HG03103 (cell line): ENCODE measurements around the gene HES7.
A peak's percentile ranks its signal among the peaks of the same experiment; 100 is the strongest.

Source experiments
- ATAC-seq: cut with Tn5 transposase; IDR thresholded peaks from one replicate; pipeline ENCODE4 v1.9.1; 2021; ENCODE audit warnings: low read depth; ENCODE audit not compliant: unreplicated experiment

HES7 gene

GRCh38 chr17:8143581-8144400 lies 19.9 kb upstream of the HES7 start:
- ATAC-seq, result no peak

DNA sequence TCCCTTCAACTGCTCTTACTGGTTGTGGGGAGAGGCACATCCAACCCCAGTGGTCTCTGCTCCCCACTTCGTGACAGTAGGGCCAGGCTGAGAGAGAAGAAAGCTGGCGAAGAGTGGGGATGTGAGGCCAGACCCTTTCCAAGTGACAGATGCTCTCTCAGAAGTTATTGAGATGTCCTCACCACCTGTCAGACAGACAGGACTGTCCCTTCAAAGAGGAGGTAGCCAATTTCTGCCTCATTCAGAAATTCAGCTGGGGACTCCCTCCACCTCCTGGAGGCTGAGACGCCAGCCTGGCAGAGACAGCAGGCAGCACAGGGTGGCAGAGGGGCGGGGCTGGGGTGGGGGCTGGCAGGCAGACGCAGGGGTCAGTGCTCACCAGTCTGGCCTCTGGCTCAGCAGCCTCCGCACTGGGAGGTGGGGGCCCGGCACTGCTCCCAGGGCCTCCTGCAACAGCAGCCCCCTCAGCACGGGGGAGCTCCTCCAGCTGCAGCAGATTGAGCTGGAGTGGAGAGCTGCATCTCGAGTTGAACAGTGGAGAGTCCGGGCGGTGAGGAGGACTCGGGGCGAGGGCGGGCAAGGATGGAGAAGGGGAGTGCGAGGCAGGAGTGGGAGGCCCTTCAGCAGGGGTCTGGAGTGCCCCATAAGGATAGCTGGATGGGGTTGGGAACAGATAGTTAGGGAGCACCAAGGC lies 19.1 kb upstream of the HES7 start:
- no peak for ATAC-seq

DNA sequence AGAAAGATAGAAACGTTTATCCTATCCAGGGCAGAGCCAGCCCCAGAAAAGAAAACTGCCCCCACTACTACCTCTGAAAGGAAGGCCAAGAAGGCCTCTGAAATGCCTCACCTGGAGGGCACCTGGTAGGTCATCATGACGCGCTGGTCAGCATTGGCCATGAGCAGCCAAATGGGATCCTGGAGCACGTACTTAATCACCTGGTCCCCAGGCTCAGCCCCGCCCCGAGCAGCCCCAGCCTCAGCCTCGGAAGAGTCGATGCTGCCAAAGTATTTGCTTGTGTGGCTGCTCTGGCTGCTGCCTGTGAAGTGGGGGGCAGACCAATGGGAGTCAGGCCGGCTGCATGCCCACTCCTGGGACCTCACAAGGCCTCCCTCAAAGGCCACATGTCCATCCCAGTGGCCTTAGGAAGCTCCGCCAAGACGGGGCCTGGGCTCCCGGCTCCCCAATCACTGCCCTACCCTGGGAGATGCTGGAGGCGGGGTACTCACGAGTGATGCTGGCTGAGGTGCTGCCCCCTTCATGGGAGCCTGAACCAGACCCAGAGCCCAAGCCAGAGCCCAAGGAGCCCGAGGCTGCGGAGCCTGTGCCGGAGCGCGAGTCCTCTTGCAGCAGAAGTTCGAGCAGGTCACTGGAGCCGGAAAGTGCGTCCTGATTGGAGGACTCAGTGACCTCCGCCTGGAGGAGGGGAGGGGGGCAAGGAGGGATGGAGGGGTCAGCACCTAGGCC lies 18.4 kb upstream of the HES7 start:
- ATAC-seq, result no peak

DNA sequence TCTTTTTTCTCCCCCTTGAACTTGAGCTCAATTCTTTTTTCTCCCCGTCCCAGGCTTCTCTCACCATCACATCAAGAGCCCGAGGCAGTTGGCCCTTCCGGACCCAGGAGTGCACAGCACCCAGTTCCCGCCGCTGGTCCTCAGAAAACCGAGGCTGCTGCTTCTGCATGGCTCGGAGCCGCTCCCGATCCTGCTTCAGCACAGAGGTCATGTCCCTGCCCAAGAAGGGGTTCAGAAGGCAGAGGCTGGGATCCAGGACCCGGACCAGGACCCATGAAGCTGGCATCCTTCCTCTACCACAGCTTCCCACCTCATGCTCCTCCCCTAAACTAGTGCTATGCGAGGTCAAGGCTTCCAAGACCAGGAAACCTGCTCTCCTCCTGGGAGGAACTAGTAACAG lies 17.8 kb upstream of the HES7 start:
- no peak for ATAC-seq

- ATAC-seq, result no peak
These were observed 17.1 kb upstream of the HES7 start for GRCh38 chr17:8141045-8141444.

- no peak for ATAC-seq
These were observed 16.4 kb upstream of the HES7 start for GRCh38 chr17:8140065-8141029.

DNA sequence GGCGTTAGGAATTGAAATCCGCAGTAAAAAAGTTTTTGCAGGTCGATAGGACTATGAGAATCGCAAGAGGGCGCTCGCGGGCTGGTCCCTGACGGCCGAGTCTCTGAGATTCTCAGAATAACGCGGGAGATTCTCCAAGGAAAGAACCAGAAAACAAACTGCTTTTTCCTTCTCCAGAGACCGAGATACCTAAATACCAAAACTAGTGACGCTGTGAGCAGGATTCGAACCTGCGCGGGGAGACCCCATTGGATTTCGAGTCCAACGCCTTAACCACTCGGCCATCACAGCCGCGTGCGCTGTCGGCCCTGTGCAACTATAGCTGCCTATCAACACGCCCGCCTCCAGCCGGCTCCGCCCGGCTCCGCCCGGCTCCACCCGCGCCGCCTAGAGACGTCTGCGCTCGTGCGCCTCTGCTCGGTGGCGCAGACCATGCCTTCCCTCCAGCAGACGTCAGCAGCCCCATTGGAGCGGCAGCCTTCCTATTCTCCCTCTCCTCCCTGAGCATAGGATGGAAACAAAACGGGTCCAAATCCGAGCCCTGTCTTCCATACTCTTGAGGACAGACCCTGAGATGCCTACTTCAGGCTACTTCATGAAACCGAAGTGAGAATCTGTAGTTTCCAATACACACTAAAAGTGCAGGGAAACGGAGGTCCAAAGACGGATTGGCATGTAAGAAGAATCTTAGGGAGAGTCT lies 14.9 kb upstream of the HES7 start:
- ATAC-seq, result peak; percentile 88

DNA sequence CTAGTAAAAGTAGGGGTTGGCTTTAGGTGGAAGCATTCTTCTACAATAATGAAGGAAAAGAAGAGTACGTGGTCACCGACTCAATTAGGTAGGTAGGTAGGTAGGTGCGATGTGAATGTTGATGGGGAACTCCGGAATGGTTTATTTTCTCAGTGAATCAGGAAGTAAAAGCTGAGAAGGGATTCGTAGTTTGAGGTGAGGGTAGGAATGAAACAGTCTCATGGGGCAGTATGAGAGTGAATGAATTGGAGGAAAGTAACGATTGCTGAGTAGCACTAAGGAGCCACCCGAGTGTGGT lies 14.4 kb upstream of the HES7 start:
- no peak for ATAC-seq

DNA sequence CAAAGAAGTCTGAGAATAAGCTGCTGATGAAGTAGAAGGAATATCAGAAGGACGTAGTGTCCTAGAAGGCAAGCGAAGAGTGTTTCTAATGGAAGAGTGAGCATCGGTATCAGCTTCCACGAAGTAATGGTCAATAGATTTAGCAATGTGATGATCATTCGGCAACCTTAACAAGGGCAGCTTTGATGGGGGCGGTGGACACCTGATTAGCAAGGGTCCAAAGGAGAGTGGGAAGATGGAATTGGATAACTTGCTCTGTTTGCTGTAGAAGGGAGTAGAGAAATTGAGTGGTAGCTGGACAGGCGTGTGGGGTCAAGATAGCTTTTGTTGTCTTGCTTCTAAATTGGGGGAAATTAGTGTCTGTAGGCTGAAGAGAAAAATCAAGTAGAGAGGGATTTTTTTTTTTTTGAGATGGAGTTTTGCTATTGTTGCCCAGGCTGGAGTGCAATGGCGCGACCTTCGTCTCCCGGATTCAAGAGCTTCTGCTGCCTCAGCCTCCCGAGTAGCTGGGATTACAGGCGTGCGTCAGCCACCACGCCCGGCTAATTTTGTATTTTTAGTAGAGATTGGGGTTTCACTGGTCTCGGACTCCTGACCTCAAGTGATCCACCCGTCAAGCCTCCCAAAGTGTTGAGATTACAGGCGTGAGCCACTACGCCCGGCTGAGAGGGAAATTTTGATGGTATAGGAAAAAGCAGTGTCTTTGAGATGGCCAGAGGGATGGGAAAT lies 13.9 kb upstream of the HES7 start:
- no peak for ATAC-seq

- no peak for ATAC-seq
These were observed 10.0 kb upstream of the HES7 start for GRCh38 chr17:8133941-8134340.

- ATAC-seq, result no peak
These were observed 9.5 kb upstream of the HES7 start for GRCh38 chr17:8133399-8133798.

DNA sequence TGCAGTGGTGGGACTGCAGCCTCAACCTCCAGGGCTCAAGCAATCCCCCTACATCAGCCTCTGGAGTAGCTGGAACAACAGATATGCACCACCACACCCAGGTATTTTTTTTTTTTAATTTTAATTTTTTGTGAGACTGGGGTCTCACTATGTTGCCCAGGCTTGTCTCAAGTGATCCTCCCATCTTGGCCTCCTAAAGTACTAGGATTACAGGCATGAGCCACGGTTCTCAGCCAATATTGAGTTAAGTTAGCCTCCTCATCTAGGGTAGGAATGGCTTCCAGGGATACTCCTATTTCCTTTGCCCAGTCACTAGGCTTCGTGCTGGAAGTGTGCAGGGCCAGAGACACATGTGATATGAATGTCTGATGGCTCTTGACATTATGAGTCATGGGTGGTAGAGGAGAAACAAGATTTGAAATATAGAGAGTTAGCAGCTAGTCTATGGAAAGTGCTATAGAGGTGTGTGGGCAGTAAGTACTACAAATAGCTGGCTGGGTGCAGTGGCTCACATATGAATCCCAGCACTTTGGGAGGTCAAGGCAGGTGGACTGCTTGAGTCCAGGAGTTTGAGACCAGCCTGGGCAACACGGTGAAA lies 8.0 kb upstream of the HES7 start:
- no peak for ATAC-seq

DNA sequence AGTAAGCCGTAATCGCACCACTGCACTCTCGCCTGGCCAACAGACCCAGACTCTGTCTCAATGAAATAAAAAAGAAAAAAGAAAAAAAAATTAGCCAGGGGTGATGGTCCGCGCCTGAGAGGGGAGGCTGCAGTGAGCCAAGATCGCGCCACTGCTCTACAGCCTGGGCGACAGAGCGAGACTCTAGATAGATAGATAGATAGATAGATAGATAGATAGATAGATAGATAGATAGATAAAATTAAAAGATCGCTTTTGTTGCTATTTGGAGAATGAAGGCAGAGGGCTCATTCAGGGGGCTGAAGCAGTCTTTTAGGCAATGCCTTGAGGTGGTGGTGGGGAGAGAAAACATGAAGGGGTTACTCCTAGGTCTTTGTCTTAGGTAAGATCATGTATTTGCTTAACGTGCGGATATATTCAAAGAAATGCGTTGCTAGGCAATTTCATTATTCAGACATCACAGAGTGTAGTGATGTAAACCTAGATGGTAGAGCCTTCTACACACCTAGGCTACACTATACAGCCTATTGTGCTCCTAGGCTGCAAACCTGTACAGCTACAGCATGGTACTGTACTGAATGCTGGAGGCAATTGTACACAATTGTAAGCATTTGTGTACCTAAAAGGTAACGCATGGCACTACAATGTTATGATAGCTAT lies 4.3 kb upstream of the HES7 start:
- no peak for ATAC-seq

- ATAC-seq, result no peak
These were observed 2.7 kb upstream of the HES7 start for GRCh38 chr17:8126491-8127066.

DNA sequence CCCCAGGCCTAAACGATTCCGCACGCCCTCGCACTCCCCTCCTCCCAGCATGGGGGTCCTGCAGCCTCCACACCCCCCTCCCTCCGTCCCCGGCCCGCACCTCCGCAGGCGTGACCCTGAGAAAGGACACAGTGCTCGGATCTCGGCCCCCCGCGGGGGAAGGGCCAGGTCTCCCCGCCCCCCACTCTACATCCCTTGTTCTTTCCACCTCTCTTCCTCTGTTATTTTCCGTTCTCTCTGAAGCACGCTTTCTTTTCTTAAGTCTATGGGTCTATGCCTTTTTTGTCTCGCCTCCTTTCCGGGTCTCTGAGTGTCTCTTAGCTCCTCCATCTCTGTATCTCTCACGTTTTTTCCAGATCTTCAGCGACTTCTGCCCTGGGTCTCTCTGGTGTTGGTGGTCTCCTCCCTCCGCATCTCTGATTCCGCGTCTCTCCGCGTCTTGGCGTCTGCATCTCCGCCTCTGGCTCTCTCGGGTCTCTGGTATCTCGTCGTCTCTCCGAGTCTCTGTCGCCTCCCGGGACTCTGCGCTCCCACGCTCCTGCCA lies 2.1 kb upstream of the HES7 start:
- no peak for ATAC-seq

- no peak for ATAC-seq
These were observed 1.4 kb upstream of the HES7 start for GRCh38 chr17:8125154-8125946.
